GM19025 (cell line): ENCODE measurements around the gene GRAMD2A.

Experiments used
- ATAC-seq: cut with Tn5 transposase; IDR thresholded peaks from one replicate; pipeline ENCODE4 v1.9.1; 2021; ENCODE audit warnings: mild to moderate bottlenecking, low read depth, moderate library complexity; ENCODE audit not compliant: unreplicated experiment

Gene GRAMD2A

DNA sequence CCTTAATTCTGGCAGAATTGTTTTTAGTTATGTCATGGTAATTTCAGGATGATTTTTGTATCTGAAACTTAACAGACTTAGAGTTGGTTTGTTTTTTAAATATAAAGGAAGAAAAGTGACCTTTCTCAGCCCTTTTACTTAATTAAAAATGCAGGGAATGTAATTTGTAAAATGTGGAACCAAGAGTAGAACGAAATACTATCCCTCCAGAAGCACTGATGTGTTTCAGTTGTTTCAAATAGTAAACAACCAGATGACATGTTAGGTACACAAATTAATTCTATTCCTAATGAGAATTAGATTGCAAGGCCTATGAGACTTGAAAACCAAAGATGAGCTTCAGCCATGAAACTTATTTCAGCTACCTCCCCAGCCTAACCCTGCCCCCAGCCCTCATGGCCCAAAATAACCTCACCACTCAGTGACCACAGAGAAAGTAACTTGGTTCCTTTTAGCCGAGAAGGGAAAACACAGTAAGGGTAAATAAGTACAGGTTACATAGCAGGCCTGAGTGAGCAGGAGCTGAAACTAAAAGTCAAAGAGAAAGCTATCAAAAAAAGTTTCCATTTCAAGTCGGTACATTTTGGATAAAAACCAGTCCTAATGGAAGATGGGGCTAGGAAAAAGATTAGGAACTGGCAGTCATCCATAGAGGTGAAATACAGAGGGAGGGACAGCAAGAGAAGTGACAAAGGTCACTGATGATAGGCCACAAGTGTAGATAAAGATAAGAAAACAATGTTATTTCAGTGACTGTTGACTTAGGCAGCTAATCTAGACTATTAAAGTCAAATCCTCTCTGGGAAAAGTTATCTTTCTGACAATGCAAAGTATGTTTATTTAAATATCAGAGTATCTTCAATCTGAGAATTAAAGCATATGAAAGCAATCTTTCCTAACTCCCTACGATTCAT, 56.2 kb downstream of the GRAMD2A start:
- peak; percentile 100 for ATAC-seq

DNA sequence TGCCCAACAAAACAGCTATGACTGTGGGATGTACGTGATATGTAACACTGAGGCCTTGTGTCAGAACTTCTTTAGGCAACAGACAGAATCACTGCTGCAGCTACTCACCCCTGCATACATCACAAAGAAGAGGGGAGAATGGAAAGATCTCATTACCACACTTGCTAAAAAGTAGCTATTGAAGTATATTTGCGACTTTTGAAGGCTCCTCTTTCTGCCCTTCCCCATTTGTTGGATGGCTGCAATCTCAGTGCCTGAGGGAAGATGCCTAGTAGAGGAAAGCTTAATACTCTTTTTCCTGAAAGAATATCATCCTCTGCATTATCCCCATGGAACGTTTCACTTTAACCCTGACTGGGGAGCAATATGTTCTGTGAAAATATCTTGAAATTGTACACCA, 57.5 kb downstream of the GRAMD2A start:
- no peak for ATAC-seq

DNA sequence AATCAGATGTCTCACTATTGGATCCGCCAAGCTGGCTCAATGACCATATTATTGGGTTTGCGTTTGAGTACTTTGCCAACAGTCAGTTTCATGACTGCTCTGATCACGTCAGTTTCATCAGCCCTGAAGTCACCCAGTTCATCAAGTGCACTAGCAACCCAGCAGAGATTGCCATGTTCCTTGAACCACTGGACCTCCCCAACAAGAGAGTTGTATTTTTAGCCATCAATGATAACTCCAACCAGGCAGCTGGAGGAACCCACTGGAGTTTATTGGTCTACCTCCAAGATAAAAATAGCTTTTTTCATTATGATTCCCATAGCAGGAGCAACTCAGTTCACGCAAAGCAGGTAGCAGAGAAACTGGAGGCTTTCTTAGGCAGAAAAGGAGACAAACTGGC, 57.9 kb downstream of the GRAMD2A start:
- no peak for ATAC-seq

DNA sequence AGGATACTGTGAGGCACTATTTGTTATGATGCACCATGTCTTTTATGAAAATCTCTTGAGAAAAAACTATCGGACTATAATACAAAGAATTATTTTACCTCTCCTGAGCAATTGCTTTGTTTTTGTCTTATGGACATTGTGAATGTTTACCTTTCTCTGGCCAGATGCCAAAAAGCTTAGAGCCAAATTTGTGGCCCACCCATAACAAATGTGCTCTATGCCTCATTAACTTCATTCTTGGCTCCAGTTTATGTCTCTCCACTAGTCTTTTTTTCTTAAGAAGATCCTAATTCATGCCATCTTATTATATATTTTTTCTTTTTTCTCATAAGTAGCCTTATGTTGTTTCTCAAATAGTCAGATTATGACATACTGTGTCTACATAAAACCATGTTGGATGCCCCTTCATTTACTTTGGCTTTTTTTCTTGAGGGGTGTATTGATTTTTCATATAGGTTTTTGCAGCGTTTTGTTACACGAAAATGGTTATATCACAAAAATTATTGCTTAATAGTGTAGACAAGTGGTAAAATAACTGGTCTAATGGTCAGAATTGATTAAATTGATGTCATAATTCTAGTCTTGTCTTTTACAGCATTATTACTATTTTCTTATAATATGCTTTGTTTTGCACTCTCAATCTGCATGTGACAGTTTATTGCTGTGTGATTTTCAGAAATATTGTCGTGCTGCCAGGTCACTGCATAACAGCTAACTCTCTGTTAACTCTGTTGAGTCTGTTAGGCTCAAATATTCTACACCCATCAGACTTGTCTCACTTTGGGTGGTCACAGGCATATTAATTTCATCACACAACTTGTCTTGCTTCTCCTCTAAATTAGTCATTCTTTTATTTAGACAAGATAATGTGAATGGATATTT, 61.2 kb downstream of the GRAMD2A start:
- no peak for ATAC-seq

DNA sequence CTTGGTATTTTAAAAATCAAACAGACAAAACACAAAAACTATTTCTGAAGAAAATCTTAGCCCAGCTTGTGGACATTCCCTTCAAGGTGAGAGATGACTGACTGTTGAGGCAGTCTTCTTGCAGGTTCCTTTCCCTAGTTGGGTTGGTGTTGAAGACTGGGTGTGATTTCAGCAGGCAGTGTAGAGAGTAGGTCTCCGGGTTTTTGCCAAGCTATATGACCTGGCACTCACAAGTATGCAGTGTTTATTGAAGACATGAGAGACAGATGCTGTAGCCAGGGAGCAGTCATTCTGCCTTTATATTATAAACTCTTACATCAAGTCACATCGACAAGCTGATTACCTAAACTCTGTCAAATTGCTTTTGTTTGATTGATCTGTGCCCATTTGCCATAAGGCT, 61.9 kb downstream of the GRAMD2A start:
- ATAC-seq: no peak

DNA sequence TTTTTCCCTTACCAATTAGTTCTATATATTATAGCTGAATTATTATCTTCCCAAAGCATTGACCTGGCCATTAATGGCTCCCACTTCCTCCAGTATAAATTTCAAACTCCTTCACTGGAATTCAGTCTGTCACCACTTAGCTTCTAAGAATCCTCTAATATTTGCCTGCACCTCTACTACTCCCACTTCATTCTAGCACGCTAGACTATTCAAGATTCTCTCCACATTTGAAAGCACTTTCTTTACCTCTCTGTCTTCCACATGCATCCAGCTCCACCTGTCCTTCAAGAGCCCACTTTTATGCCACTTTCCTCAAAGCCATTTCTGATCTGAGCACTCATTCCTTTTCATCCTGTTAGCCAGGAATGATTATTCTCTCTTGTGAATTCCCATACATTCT, 64.4 kb downstream of the GRAMD2A start:
- no peak for ATAC-seq

DNA sequence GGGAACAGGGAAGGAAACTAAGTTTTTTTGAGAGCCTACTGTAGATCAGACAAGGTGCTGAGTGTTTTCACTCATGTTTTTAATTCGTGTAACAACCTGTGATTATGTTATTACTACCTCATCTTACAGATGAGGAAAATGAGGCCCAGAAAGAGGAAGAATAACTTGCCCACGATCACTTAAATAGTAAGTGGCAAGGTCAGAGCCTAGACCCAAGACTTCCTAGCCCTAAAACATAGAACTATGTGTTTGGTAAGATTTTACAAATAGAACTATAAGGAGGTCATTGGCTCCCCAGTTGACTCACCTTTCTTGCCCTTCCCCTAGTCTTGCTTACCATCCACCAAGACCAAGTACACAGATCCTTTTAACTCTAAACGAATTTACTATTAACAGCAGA, 65.7 kb downstream of the GRAMD2A start:
- no peak for ATAC-seq

DNA sequence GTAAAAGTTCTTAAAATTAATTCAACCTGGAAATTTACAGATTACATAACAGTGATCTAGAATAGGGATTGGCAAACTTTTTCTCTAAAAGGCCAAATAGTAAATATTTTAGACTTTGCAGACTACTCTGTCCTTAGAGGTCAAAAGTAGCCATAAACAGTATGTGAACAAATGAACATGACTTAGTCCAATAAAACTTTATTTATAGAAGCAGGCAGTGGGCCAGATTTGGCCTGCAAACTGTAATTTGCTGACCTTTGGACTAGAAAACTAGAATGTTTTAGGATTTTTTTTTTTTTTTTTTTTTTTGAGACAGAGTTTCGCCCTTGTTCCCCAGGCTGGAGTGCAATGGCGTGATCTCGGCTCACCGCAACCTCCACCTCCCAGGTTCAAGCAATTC, 67.3 kb downstream of the GRAMD2A start:
- no peak for ATAC-seq

DNA sequence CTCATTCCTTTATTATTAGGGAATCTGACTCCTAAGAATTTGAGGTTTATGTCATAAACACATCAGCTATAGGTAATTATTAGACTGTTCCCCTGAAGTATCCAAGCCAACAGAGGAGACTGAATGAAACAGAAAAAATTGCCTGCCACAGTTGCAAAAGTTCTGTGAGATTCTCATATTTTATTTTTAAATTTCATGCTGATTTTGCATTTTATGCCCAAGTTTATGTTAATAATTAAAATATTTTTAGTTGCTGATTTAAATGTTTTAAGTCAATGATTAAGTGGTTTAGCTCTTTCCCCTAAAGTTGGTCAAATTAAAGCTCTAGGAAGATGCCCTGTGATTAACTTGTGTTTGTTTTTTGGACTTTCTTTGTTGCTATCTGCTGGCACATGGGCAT, 69.2 kb downstream of the GRAMD2A start:
- ATAC-seq: no peak

DNA sequence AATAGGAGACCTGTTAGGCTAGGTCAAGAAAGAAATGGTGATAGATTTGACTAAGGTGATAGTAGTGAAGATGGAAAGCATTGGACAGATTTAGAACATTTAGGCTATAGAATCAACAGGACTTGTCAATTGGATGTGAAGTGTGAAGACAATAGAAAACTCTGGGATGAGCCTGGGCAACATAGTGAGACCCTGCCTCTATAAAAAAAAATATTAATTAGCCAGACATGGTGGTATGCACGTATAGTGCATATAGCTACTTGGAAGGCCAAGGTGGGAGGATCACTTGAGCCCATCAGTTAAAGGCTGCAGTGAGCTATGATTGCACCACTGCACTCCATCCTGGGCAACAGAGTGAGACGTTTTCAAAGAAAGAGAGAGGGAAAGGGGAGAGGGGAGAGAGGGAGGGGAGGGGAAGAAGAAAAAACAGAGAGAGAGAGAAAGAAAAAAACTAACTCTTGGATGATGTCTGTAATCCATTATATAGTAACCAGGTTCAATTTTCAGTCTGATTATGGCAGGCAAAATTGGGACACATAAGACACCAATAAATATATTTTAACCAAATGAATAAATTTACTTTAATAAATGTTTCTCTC, 69.8 kb downstream of the GRAMD2A start:
- ATAC-seq: no peak

DNA sequence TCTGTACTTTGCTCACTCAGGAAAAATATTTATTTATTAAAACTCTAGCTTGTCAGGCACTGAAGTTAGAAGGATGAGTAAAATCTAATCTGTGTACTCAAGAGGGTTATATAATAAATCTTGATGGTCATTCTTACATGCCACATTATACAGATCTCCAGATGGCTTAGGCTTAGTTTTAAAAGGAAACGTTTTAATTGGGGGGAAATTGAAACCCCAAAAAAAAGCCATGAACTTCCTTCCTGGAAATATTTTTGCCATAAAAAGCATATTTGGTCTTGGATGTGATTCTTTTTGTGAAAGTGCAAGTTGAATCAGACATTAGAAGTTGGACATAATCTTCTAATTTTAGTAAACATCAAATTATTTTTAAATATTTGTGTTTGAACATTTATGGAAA, 73.4 kb downstream of the GRAMD2A start:
- ATAC-seq: no peak

DNA sequence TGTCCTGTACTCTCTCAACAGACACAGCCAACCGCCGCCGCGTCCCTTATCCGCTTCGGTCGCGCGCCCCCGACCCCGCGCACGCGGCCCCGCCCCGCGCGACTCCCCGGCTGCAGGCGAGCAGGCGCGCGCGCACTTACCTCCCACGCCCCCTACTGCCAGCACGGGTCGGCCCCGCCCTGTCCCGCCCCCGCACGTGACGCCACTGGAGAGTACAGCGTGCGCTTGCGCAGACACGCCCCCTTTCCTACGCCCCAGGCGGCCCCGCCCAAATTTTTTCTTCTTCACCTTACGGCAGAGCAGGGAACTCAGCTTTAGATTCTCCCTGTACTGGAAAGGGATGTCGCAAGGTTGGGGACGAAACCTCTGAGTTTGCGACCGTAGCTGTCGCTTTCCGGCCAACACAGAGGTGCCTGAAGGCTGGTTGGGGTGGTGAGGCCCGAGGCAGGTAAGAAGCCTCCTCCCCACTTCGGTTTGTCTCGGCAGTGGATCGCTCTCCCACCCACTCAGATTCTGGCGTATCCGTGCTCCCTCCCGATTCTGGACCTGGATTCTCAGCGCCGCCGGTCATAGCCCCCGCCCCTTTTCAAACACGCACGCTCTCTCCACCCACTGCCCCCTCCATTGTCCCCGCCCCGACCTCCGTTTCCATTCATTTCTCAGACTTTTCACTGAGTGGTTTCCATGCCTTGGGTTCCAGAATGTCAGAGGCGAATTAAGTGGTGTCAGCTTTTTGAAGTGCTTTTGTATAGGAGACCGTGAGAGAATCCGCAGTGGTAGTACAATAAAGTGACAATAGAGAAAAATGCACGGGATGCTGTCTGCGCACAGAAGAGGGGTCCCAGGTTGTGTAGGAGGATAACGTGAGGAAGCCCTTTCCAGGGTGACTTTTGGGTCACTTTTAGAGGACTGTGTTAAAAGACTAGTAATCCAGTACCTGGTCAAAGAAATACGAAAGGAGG, 79.3 kb downstream of the GRAMD2A start, which contains the start of the genes MYO9A and SENP8:
Gene MYO9A, minus strand, starts transcription at position 134 of the 962 bp plus-strand sequence. CDS start 71,587 bp downstream, outside the sequence.
Gene SENP8, plus strand, starts transcription at position 387 of the 962 bp plus-strand sequence. CDS start 21,221 bp downstream, outside the sequence.
- peak; percentile 58 for ATAC-seq

DNA sequence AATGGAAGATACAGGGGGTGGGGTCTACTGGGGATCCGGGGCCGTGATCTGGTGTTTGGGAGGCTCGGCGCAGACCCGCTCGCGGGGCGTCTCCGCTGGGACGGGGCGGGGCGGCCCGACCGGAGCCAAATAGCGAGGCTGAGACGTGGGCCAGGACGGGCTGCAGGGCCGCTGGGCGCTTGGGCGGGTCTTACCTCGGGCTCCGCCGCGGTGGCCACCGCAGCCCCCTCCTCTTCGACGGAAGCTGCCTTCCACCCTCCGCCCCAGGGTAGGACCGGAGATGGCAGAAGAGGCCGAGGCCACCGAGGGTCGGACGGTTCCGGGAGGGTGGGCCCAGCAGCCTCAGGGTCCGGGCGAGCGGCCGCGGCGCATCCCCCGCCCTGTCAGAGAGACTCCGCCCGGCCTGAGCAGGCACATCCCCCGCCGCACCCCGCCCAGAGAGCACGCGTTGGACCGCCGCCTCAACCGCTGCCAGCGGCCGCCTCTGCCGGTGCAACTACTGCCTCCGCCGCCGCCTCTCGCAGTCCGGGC, 80.0 kb downstream of the GRAMD2A start:
- ATAC-seq: peak; percentile 72

DNA sequence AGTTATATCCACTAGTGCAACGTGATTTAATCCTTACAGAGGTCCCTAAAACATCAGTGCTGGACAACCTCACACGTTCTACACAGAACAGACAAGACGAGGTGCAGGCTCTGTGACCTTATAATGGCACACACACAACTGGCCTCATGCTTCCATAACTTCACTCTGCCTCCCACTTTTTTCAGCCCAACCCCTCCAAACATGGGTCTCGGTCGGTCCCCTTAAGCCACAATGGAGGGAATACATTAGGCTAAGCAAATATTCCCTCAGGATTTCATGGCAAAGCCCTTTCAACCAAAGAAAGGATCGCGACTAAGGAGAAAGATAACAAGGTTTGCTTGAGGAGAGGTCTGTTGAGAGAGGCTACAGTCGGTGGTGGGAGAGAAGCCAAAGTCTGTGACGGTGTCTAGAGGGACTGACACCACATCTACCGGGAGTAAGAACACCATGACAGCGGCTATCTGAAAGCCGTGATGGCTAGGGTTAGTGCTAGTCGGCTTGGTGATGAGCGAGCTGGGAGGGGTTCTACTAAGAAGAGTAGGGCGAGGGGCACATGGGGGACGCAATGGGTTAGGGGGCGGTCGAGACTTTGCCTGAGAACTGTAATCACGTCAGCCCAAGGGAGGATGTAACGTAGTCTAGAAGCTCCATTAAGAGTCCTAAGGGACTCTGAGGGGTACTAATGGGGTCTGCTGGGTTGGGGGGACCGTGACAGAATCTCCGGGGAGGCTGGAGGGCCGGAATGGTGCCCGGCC, 80.7 kb downstream of the GRAMD2A start:
- ATAC-seq: no peak

DNA sequence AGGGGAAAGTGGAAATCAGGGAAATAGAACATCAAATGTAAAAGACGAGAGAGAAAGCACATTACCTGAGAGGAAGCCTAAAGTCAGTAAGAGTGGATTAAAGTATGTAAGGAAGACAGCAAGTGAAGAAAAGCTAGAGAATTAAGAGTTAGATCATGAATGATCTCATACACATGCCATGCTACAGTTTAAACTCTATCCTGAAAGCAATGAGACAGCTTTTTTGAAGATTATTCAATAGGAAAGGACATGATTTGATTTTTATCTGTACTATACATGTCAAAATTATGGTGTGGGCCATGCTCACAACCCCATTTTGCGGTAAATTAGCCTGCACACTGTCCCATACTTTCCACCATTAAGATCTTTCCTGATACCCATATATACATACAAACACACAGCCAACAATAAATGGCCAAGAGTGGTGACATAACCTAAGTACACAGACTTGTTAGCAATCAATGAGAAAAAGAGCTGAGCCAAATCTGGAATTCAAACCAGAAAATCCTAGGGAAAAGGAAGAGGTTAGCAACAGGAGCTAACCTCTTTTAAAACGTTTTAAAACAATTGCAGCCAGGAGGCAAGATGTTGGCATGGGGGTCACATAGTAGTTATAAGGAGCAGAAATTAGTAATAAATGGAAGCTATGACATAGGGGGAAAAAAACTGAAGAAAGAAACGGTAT, 84.1 kb downstream of the GRAMD2A start:
- no peak for ATAC-seq

DNA sequence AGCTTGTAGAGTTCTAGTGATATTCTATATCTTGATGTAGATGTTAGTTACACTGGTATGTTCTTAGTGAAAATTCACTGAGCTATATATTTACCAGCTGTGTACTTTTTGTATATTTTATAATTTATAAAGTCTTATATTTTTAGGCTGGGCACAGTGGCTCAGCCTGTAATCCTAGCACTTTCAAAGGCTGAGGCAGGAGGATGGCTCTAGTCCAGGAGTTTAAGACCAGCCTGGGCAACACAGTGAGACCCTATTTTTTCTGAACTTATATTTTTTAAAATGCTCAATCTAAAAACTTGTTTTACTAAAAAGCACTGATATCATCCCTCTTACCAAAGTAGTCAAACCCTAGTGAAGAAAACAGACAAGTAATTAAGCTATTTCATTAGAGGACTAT, 84.8 kb downstream of the GRAMD2A start:
- no peak for ATAC-seq

DNA sequence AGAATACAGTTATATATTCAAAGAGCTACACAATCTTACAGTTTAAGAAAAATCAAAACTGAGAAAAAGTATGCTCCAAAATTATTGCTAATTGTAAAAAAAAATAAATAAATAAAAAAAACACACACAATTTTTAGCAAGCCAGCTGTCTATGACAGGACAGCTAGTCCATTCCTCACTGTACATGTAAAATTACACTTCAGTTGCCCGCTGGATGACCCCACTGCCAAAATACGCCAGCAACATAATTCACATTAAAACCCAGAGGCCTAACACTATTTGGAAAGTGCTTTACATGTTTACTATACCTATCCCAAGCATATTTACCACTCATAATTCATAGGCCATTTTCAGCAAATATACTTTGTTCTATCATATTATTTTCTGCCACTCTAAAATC, 85.5 kb downstream of the GRAMD2A start:
- ATAC-seq: no peak

DNA sequence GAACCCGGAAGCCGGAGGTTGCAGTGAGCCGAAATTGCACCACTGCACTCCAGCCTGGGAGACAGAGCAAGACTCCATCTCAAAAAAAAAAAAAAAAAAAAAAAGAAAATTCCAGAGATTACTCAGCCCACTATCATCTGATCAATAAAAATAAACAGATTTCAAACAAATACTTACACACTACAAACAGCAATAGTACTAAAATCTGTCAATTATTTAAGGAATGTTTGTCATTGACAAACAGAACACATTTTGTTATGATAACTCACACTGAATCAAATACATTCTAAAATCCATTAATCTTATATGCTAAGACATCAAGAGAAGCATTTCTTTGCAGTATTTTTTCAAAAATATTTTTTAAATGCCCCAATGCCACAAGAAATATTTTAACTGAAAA, 87.2 kb downstream of the GRAMD2A start:
- ATAC-seq: no peak
